Activated CD4-positive, alpha-beta memory T cell treated with anti-CD3 and anti-CD28 coated beads, Interleukin-2, amount 10 ng/mL, durations not matched to agents 7 days and 5 days (primary cell): ENCODE measurements around the gene COL9A3. TPM values are rescaled to one million over a fixed set of nuclear protein-coding genes. Genes with fewer than 3 reads are reported as not detected.
"Not testable (repeated sequence)": the region's sequence is repeated elsewhere in the genome, so short reads cannot be mapped to it uniquely, and the experiment has no call there.

ENCODE experiments used
- CTCF ChIA-PET: fragments of 350-600 bp; sonication (Branson Sonifier 250); formaldehyde crosslinking; loops from one replicate; lab custom pipeline; 2021; ENCODE audit warnings: antibody characterized with exemption, inconsistent platforms; lab: Charles Lee
- POLR2A ChIA-PET: fragments of 350-600 bp; sonication (Branson Sonifier 250); formaldehyde crosslinking; loops from one replicate; lab custom pipeline; 2021; ENCODE audit warnings: antibody characterized with exemption; lab: Charles Lee
- DNase-seq: peaks from one replicate; pipeline ENCODE4 v3.0.0-alpha.2; 2020
- H3K27ac Mint-ChIP-seq: one replicate; pipeline ENCODE4 v1.8.0; 2021; ENCODE audit warnings: mild to moderate bottlenecking, mixed read lengths
- H3K27me3 Mint-ChIP-seq: one replicate; pipeline ENCODE4 v1.8.0; 2021; ENCODE audit warnings: mixed read lengths
- H3K36me3 Mint-ChIP-seq: one replicate; pipeline ENCODE4 v1.8.0; 2021; ENCODE audit warnings: low read depth, mixed read lengths
- H3K4me1 Mint-ChIP-seq: one replicate; pipeline ENCODE4 v1.8.0; 2021; ENCODE audit warnings: mixed read lengths
- H3K4me3 Mint-ChIP-seq: one replicate; pipeline ENCODE4 v1.8.0; 2021; ENCODE audit warnings: mild to moderate bottlenecking, mixed read lengths
- H3K9me3 Mint-ChIP-seq: one replicate; pipeline ENCODE4 v1.8.0; 2021; ENCODE audit warnings: mixed read lengths
- total RNA-seq, 2 experiments: library from RNA; stranded (reverse); gene quantifications; one replicate each; pipeline ENCODE4 v1.2.3, GENCODE V29; 2021

Gene COL9A3
- total RNA-seq, 2 experiments from 2014 or later: not detected

GRCh38 chr20:62843656-62844055 lies 26.8 kb downstream of the COL9A3 start:
- Mint-ChIP-seq H3K36me3 (no peaks in the 10 kb centered on the region), H3K4me3 (no peak overlapping the region), H3K4me1 (no peaks in the 10 kb centered on the region), H3K9me3 (no peaks in the 10 kb centered on the region), H3K27me3 (peaks cover 1% of the 10 kb centered on the region), H3K27ac (no peak overlapping the region)
- ChIA-PET CTCF (no interaction called here), POLR2A (no interaction called here)
- DNase-seq: no peak

GRCh38 chr20:62844182-62844581 lies 27.3 kb downstream of the COL9A3 start:
- Mint-ChIP-seq H3K27ac (no peak overlapping the region), H3K4me1 (no peaks in the 10 kb centered on the region), H3K27me3 (no peaks in the 10 kb centered on the region), H3K36me3 (no peaks in the 10 kb centered on the region), H3K4me3 (no peak overlapping the region), H3K9me3 (no peaks in the 10 kb centered on the region)
- DNase-seq: no peak
- ChIA-PET CTCF (no interaction called here), POLR2A (no interaction called here)

- H3K27me3 Mint-ChIP-seq: no peaks in the 10 kb centered on the region
- H3K27ac Mint-ChIP-seq: no peak overlapping the region
- H3K36me3 Mint-ChIP-seq: no peaks in the 10 kb centered on the region
- ChIA-PET CTCF (no interaction called here), POLR2A (no interaction called here)
- no peaks in the 10 kb centered on the region for H3K9me3 Mint-ChIP-seq
- no peak overlapping the region for H3K4me3 Mint-ChIP-seq
- DNase-seq: no peak
- H3K4me1 Mint-ChIP-seq: no peaks in the 10 kb centered on the region
Observed at GRCh38 chr20:62845416-62846160, 28.7 kb downstream of the COL9A3 start.

- H3K27ac Mint-ChIP-seq: no peak overlapping the region
- no peaks in the 10 kb centered on the region for H3K27me3 Mint-ChIP-seq
- no peak overlapping the region for H3K4me3 Mint-ChIP-seq
- DNase-seq: no peak
- CTCF ChIA-PET: interaction anchor here (1.5 kb wide), 1 partner anchor 24 kb away, joined by 5 read pairs; no protein-coding TSS in a partner anchor
- H3K36me3 Mint-ChIP-seq: no peaks in the 10 kb centered on the region
- POLR2A ChIA-PET: interaction anchor here (0.9 kb wide), 1 partner anchor 15 kb away, joined by 3 read pairs; the partner anchor contains the start of gene TCFL5
- H3K9me3 Mint-ChIP-seq: no peaks in the 10 kb centered on the region
- no peaks in the 10 kb centered on the region for H3K4me1 Mint-ChIP-seq
Observed at GRCh38 chr20:62846166-62846890, 29.5 kb downstream of the COL9A3 start.

- H3K4me1 Mint-ChIP-seq, CTCF ChIA-PET, H3K4me3 Mint-ChIP-seq, H3K27ac Mint-ChIP-seq, H3K36me3 Mint-ChIP-seq, H3K27me3 Mint-ChIP-seq, DNase-seq, H3K9me3 Mint-ChIP-seq: not testable (repeated sequence)
- POLR2A ChIA-PET: interaction anchor here (1.0 kb wide), 1 partner anchor 146 kb away, joined by 3 read pairs; no protein-coding TSS in a partner anchor
Observed at GRCh38 chr20:62848917-62849316, 32.1 kb downstream of the COL9A3 start.

GRCh38 chr20:62849431-62849830 lies 32.6 kb downstream of the COL9A3 start:
- DNase-seq: no peak
- Mint-ChIP-seq H3K9me3 (no peaks in the 10 kb centered on the region), H3K27me3 (no peaks in the 10 kb centered on the region), H3K4me3 (no peak overlapping the region), H3K36me3 (no peaks in the 10 kb centered on the region), H3K27ac (no peak overlapping the region), H3K4me1 (no peaks in the 10 kb centered on the region)
- ChIA-PET POLR2A (interaction anchor here (1.0 kb wide), 1 partner anchor 147 kb away, joined by 3 read pairs; no protein-coding TSS in a partner anchor), CTCF (no interaction called here)

- CTCF ChIA-PET: no interaction called here
Observed at GRCh38 chr20:62850333-62850974, 33.6 kb downstream of the COL9A3 start.

GRCh38 chr20:62852196-62852595 lies 35.3 kb downstream of the COL9A3 start:
- Mint-ChIP-seq H3K4me1 (no peaks in the 10 kb centered on the region), H3K36me3 (no peaks in the 10 kb centered on the region), H3K27ac (no peak overlapping the region), H3K27me3 (no peaks in the 10 kb centered on the region), H3K9me3 (no peaks in the 10 kb centered on the region), H3K4me3 (no peak overlapping the region)
- no peak for DNase-seq
- POLR2A ChIA-PET: no interaction called here
- CTCF ChIA-PET: no interaction called here

More at GRCh38 chr20:62850333-62850974, 33.6 kb downstream of the COL9A3 start:
- no peaks in the 10 kb centered on the region for H3K4me1 Mint-ChIP-seq
- no peak overlapping the region for H3K4me3 Mint-ChIP-seq
- no peak overlapping the region for H3K27ac Mint-ChIP-seq
- no peak for DNase-seq
- no peaks in the 10 kb centered on the region for H3K9me3 Mint-ChIP-seq
- H3K27me3 Mint-ChIP-seq: no peaks in the 10 kb centered on the region
- no peaks in the 10 kb centered on the region for H3K36me3 Mint-ChIP-seq
- POLR2A ChIA-PET: no interaction called here

- Mint-ChIP-seq H3K36me3 (no peaks in the 10 kb centered on the region), H3K9me3 (no peaks in the 10 kb centered on the region), H3K4me1 (no peaks in the 10 kb centered on the region), H3K27me3 (no peaks in the 10 kb centered on the region), H3K27ac (no peak overlapping the region), H3K4me3 (no peak overlapping the region)
- ChIA-PET CTCF (no interaction called here), POLR2A (no interaction called here)
- no peak for DNase-seq
Observed at GRCh38 chr20:62852841-62853240, 36.0 kb downstream of the COL9A3 start.

- POLR2A ChIA-PET, H3K4me1 Mint-ChIP-seq, H3K36me3 Mint-ChIP-seq, H3K4me3 Mint-ChIP-seq, CTCF ChIA-PET, DNase-seq, H3K27me3 Mint-ChIP-seq, H3K27ac Mint-ChIP-seq, H3K9me3 Mint-ChIP-seq: not testable (repeated sequence)
Observed at GRCh38 chr20:62853304-62853703, 36.5 kb downstream of the COL9A3 start.

GRCh38 chr20:62854121-62854520 lies 37.3 kb downstream of the COL9A3 start:
- H3K36me3 Mint-ChIP-seq: no peaks in the 10 kb centered on the region
- ChIA-PET CTCF (no interaction called here), POLR2A (no interaction called here)
- DNase-seq: no peak
- no peak overlapping the region for H3K27ac Mint-ChIP-seq
- H3K27me3 Mint-ChIP-seq: no peaks in the 10 kb centered on the region
- H3K9me3 Mint-ChIP-seq: no peaks in the 10 kb centered on the region
- no peaks in the 10 kb centered on the region for H3K4me1 Mint-ChIP-seq
- H3K4me3 Mint-ChIP-seq: no peak overlapping the region

GRCh38 chr20:62855120-62855519 lies 38.3 kb downstream of the COL9A3 start:
- Mint-ChIP-seq H3K27ac (no peak overlapping the region), H3K27me3 (peaks cover 1% of the 10 kb centered on the region), H3K9me3 (no peaks in the 10 kb centered on the region), H3K4me1 (peaks cover 7% of the 10 kb centered on the region), H3K4me3 (no peak overlapping the region), H3K36me3 (peaks cover 4% of the 10 kb centered on the region)
- no peak for DNase-seq
- ChIA-PET CTCF (no interaction called here), POLR2A (no interaction called here)

- H3K36me3 Mint-ChIP-seq: peaks cover 8% of the 10 kb centered on the region
- H3K4me1 Mint-ChIP-seq: peaks cover 13% of the 10 kb centered on the region
- H3K27ac Mint-ChIP-seq: no peak overlapping the region
- no peak for DNase-seq
- ChIA-PET CTCF (no interaction called here), POLR2A (no interaction called here)
- H3K9me3 Mint-ChIP-seq: no peaks in the 10 kb centered on the region
- H3K27me3 Mint-ChIP-seq: peaks cover 6% of the 10 kb centered on the region
- H3K4me3 Mint-ChIP-seq: no peak overlapping the region
Observed at GRCh38 chr20:62856931-62857619, 40.2 kb downstream of the COL9A3 start.
